LNCaP clone FGC (cell line): ENCODE measurements around the gene AMH.

Source experiments
- DNase-seq: peaks from one replicate; pipeline ENCODE4 v3.0.0-alpha.2; 2011; ENCODE audit warnings: low read depth
- H3K4me3 ChIP-seq: 2 replicates; pipeline ENCODE4 v1.5.1; 2011; ENCODE audit warnings: mild to moderate bottlenecking, low read depth, low read length, control low read depth
- TF ChIP-seq, protein P1 (sequence below): IDR thresholded peaks from 2 replicates; pipeline ENCODE4 v1.5.1; 2012; ENCODE audit warnings: mild to moderate bottlenecking; ENCODE audit not compliant: control insufficient read depth, insufficient read depth; ENCODE audit errors: extremely low read depth

The AMH gene

DNA sequence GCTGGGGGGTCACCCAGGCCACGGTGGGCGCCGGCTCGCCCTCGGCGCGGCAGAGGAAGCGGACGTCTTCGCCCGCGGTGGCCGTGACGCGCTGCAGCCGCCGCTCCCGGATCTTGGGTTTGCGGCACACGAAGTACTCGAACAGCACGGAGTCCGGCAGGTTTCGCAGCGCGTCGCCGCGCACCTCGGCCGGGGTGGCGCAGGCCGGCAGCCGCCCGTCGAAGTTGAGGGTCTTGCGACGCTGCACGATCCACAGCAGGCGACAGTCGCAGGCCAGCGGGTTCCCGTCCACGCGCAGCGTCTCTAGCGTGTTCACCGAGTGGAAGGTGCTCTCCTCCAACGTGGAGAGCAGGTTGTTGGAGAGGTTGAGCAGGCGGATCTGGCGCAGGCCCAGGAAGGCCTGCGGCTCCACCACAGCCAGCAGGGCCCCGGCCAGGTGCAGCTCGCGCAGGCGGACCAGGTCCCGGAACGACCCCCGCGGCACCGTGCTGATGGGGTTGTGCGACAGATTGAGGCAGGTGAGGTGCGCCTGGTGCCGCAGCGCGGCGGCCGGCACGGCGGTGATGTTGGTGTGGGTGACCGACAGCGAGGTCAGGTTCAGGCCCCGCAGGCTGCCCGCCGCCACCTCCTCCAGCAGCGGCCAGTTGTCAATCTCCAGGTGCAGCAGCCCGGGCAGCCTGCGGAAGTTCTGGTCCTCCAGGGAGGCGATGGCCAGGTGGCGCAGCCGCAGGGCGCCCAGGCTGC is 41.5 kb downstream of the AMH start:
- no peak overlapping the region for H3K4me3 ChIP-seq
- TF ChIP-seq, protein P1, sequence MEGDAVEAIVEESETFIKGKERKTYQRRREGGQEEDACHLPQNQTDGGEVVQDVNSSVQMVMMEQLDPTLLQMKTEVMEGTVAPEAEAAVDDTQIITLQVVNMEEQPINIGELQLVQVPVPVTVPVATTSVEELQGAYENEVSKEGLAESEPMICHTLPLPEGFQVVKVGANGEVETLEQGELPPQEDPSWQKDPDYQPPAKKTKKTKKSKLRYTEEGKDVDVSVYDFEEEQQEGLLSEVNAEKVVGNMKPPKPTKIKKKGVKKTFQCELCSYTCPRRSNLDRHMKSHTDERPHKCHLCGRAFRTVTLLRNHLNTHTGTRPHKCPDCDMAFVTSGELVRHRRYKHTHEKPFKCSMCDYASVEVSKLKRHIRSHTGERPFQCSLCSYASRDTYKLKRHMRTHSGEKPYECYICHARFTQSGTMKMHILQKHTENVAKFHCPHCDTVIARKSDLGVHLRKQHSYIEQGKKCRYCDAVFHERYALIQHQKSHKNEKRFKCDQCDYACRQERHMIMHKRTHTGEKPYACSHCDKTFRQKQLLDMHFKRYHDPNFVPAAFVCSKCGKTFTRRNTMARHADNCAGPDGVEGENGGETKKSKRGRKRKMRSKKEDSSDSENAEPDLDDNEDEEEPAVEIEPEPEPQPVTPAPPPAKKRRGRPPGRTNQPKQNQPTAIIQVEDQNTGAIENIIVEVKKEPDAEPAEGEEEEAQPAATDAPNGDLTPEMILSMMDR, result no peak
- DNase-seq, result no peak

- H3K4me3 ChIP-seq, result 0 out of 2 replicates have a peak overlapping the region, but pooled peaks have one; percentile 7
- TF ChIP-seq, protein P1, result no peak
- no peak for DNase-seq
Measured at GRCh38 chr19:2291185-2291751, 42.1 kb downstream of the AMH start.

DNA sequence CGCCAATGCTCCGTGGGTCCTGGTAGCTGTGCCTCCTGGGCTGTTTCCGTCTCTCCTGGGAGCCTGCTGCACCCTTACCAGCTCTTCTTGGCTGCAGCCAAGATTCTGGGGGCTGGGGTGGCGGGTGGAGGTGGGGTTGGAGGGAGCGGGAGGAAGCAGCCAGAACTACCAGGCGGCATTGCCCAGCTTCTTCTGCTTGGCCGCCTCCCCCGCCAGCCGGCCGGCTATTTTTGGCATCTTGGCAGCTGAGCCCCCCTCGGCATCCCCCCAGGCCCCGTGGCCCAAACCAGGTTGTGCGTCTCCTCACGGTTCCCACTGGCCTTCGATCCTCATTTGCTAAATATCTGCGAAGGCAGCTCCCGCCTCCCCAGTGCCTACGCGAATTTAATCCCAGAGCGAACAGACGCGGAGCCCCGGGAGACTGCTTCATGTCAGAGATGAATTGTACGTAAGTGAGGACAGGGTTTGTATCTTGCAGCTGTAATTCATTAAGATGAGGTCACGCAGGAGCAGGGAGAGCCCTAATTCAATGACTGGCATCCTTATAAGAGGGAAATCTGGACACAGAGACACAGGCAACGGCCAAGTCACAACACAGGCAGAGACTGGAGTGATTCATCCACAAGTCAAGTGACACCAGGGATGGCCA is 45.7 kb downstream of the AMH start:
- TF ChIP-seq, protein P1, result no peak
- H3K4me3 ChIP-seq, result no peak overlapping the region
- DNase-seq, result no peak

DNA sequence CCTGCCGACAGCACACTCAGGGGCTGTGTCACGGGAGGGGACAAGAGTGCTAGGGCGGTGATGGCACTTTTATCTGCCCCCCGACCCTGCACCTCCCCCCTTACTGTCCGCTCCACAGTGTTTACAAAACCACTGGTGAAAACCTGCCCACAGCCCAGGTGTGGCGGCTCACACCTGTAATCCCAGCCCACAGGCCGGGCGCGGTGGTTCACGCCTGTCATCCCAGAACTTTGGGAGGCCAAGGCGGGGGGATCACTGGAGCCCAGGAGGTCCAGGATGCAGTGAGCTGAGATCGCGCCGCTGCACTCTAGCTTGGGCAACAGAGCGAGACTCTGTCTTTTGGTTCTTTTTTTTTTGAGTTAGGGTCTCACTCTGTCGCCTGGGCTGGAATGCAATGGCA is 47.0 kb downstream of the AMH start:
- TF ChIP-seq, protein P1, result no peak
- H3K4me3 ChIP-seq, result no peak overlapping the region
- DNase-seq, result no peak

- TF ChIP-seq, protein P1, result no peak
- no peak overlapping the region for H3K4me3 ChIP-seq
- DNase-seq, result no peak
Measured at GRCh38 chr19:2300533-2300932, 51.4 kb downstream of the AMH start.
